Mucosa of stomach (tissue), 1 donor: ENCODE results near the gene GVQW3.

Experiments used
- H3K27me3 ChIP-seq: one replicate; pipeline ENCODE4 v1.7.0; 2013; ENCODE audit warnings: mild to moderate bottlenecking, low read length; ENCODE audit not compliant: control insufficient read depth, insufficient read depth
- H3K36me3 ChIP-seq: one replicate; pipeline ENCODE4 v1.7.0; 2013; ENCODE audit warnings: low read length; ENCODE audit not compliant: control insufficient read depth, insufficient read depth
- H3K4me1 ChIP-seq: one replicate; pipeline ENCODE4 v1.7.0; 2013; ENCODE audit warnings: mild to moderate bottlenecking, low read length; ENCODE audit not compliant: control insufficient read depth, insufficient read depth
- H3K4me3 ChIP-seq: one replicate; pipeline ENCODE4 v1.7.0; 2013; ENCODE audit warnings: low read length
- H3K9ac ChIP-seq: one replicate; pipeline ENCODE4 v1.7.0; 2013; ENCODE audit warnings: mild to moderate bottlenecking, low read length, moderate library complexity
- H3K9me3 ChIP-seq: one replicate; pipeline ENCODE4 v1.7.0; 2013; ENCODE audit warnings: mild to moderate bottlenecking, low read length, moderate library complexity; ENCODE audit not compliant: control insufficient read depth
- donor health status: Pancreatic carcinoma.

The GVQW3 gene

GRCh38 chr11:76362716-76363115 is 18.4 kb upstream of the GVQW3 start:
- Histone ChIP-seq H3K9me3 (no peaks in the 10 kb centered on the region), H3K36me3 (no peaks in the 10 kb centered on the region), H3K4me3 (no peak overlapping the region), H3K4me1 (no peaks in the 10 kb centered on the region), H3K9ac (no peak overlapping the region), H3K27me3 (no peaks in the 10 kb centered on the region)

GRCh38 chr11:76365038-76365679 is 16.0 kb upstream of the GVQW3 start:
- Histone ChIP-seq H3K9me3 (no peaks in the 10 kb centered on the region), H3K4me1 (peaks cover 7% of the 10 kb centered on the region), H3K27me3 (no peaks in the 10 kb centered on the region), H3K9ac (no peak overlapping the region), H3K4me3 (no peak overlapping the region), H3K36me3 (no peaks in the 10 kb centered on the region)

GRCh38 chr11:76368490-76368889 is 12.6 kb upstream of the GVQW3 start:
- Histone ChIP-seq H3K9me3 (no peaks in the 10 kb centered on the region), H3K9ac (no peak overlapping the region), H3K4me1 (peaks cover 13% of the 10 kb centered on the region), H3K4me3 (no peak overlapping the region), H3K36me3 (no peaks in the 10 kb centered on the region), H3K27me3 (no peaks in the 10 kb centered on the region)

GRCh38 chr11:76369406-76369805 is 11.7 kb upstream of the GVQW3 start:
- no peaks in the 10 kb centered on the region for H3K9me3 ChIP-seq
- no peaks in the 10 kb centered on the region for H3K27me3 ChIP-seq
- H3K4me1 ChIP-seq, result peaks cover 13% of the 10 kb centered on the region
- H3K9ac ChIP-seq, result no peak overlapping the region
- H3K36me3 ChIP-seq, result no peaks in the 10 kb centered on the region
- H3K4me3 ChIP-seq, result no peak overlapping the region

- Histone ChIP-seq H3K9me3 (no peaks in the 10 kb centered on the region), H3K9ac (no peak overlapping the region), H3K36me3 (no peaks in the 10 kb centered on the region), H3K4me3 (no peak overlapping the region), H3K4me1 (peaks cover 13% of the 10 kb centered on the region), H3K27me3 (no peaks in the 10 kb centered on the region)
Measured at GRCh38 chr11:76371170-76371569, 10.0 kb upstream of the GVQW3 start.

- no peak overlapping the region for H3K4me3 ChIP-seq
- H3K36me3 ChIP-seq, result no peaks in the 10 kb centered on the region
- no peaks in the 10 kb centered on the region for H3K27me3 ChIP-seq
- H3K4me1 ChIP-seq, result peaks cover 13% of the 10 kb centered on the region
- H3K9me3 ChIP-seq, result no peaks in the 10 kb centered on the region
- H3K9ac ChIP-seq, result no peak overlapping the region
Measured at GRCh38 chr11:76376746-76377558, 4.2 kb upstream of the GVQW3 start.

- Histone ChIP-seq H3K9ac (peak overlapping the region; percentile 45), H3K4me1 (peaks cover 21% of the 10 kb centered on the region), H3K27me3 (no peaks in the 10 kb centered on the region), H3K9me3 (no peaks in the 10 kb centered on the region), H3K36me3 (no peaks in the 10 kb centered on the region), H3K4me3 (peak overlapping the region; percentile 21)
Measured at GRCh38 chr11:76379807-76380158, 1.3 kb upstream of the GVQW3 start.

GRCh38 chr11:76380159-76380976 is 755 bp upstream of the GVQW3 start:
- Histone ChIP-seq H3K4me3 (peak overlapping the region; percentile 21), H3K9ac (peak overlapping the region; percentile 45), H3K9me3 (no peaks in the 10 kb centered on the region), H3K27me3 (no peaks in the 10 kb centered on the region), H3K4me1 (peaks cover 21% of the 10 kb centered on the region), H3K36me3 (no peaks in the 10 kb centered on the region)

GRCh38 chr11:76382209-76382608 is 1.1 kb downstream of the GVQW3 start:
- H3K27me3 ChIP-seq, result no peaks in the 10 kb centered on the region
- H3K36me3 ChIP-seq, result no peaks in the 10 kb centered on the region
- peaks cover 21% of the 10 kb centered on the region for H3K4me1 ChIP-seq
- peak overlapping the region; percentile 32 for H3K4me3 ChIP-seq
- no peaks in the 10 kb centered on the region for H3K9me3 ChIP-seq
- H3K9ac ChIP-seq, result no peak overlapping the region

- Histone ChIP-seq H3K9ac (no peak overlapping the region), H3K36me3 (no peaks in the 10 kb centered on the region), H3K9me3 (no peaks in the 10 kb centered on the region), H3K4me3 (no peak overlapping the region), H3K4me1 (peaks cover 17% of the 10 kb centered on the region), H3K27me3 (no peaks in the 10 kb centered on the region)
Measured at GRCh38 chr11:76385903-76386302, 4.8 kb downstream of the GVQW3 start.

- Histone ChIP-seq H3K4me3 (no peak overlapping the region), H3K4me1 (peaks cover 15% of the 10 kb centered on the region), H3K36me3 (no peaks in the 10 kb centered on the region), H3K9ac (no peak overlapping the region), H3K9me3 (no peaks in the 10 kb centered on the region), H3K27me3 (no peaks in the 10 kb centered on the region)
Measured at GRCh38 chr11:76388408-76388807, 7.3 kb downstream of the GVQW3 start.

GRCh38 chr11:76391021-76391420 is 9.9 kb downstream of the GVQW3 start:
- Histone ChIP-seq H3K4me1 (peaks cover 15% of the 10 kb centered on the region), H3K9ac (no peak overlapping the region), H3K4me3 (no peak overlapping the region), H3K9me3 (no peaks in the 10 kb centered on the region), H3K36me3 (no peaks in the 10 kb centered on the region), H3K27me3 (no peaks in the 10 kb centered on the region)
